Measurements from ENCODE around the gene SECTM1. TPM values are rescaled to one million over a fixed set of nuclear protein-coding genes. Genes with fewer than 3 reads are reported as not detected.

SECTM1 gene
- total RNA-seq, 1 donor from 2014 or later = 12.2 TPM

GRCh38 chr17:82370471-82371332 is 37.1 kb upstream of the SECTM1 start:
- intact Hi-C loops (cut with micrococcal nuclease) = no loop called here

- intact Hi-C loops (cut with micrococcal nuclease) = no loop called here
Measured at GRCh38 chr17:82369211-82369610, 35.6 kb upstream of the SECTM1 start.

GRCh38 chr17:82367724-82368524 is 34.4 kb upstream of the SECTM1 start:
- intact Hi-C loops (cut with micrococcal nuclease) = no loop called here

GRCh38 chr17:82366749-82367148 is 33.2 kb upstream of the SECTM1 start:
- intact Hi-C loops (cut with micrococcal nuclease) = no loop called here

GRCh38 chr17:82365606-82366295 is 32.2 kb upstream of the SECTM1 start:
- intact Hi-C loops (cut with micrococcal nuclease) = no loop called here

GRCh38 chr17:82361885-82362633 is 28.5 kb upstream of the SECTM1 start:
- intact Hi-C loops (cut with micrococcal nuclease) = no loop called here

GRCh38 chr17:82359451-82360074 is 26.0 kb upstream of the SECTM1 start:
- intact Hi-C loops (cut with micrococcal nuclease) = loop anchor here (10.0 kb wide), 1 partner anchor 415 kb away; no protein-coding TSS in a partner anchor

- intact Hi-C loops (cut with micrococcal nuclease) = loop anchor here (10.0 kb wide), 1 partner anchor 416 kb away; no protein-coding TSS in a partner anchor
Measured at GRCh38 chr17:82358465-82359350, 25.1 kb upstream of the SECTM1 start, which contains the start of gene TEX19. TEX19 (plus strand) TSS chr17:82359247; CDS start chr17:82362151, 2,904 bp downstream.

- intact Hi-C loops (cut with micrococcal nuclease) = loop anchor here (10.0 kb wide), 1 partner anchor 417 kb away; no protein-coding TSS in a partner anchor
Measured at GRCh38 chr17:82357394-82357793, 23.8 kb upstream of the SECTM1 start.

GRCh38 chr17:82356845-82357355 is 23.3 kb upstream of the SECTM1 start:
- intact Hi-C loops (cut with micrococcal nuclease) = loop anchor here (10.0 kb wide), 1 partner anchor 418 kb away; no protein-coding TSS in a partner anchor

GRCh38 chr17:82355770-82356427 is 22.3 kb upstream of the SECTM1 start:
- intact Hi-C loops (cut with micrococcal nuclease) = loop anchor here (10.0 kb wide), 1 partner anchor 419 kb away; no protein-coding TSS in a partner anchor

GRCh38 chr17:82354804-82355308 is 21.3 kb upstream of the SECTM1 start:
- intact Hi-C loops (cut with micrococcal nuclease) = loop anchor here (10.0 kb wide), 1 partner anchor 420 kb away; no protein-coding TSS in a partner anchor

GRCh38 chr17:82353484-82353883 is 19.9 kb upstream of the SECTM1 start:
- intact Hi-C loops (cut with micrococcal nuclease) = loop anchor here (10.0 kb wide), 1 partner anchor 421 kb away; no protein-coding TSS in a partner anchor

- intact Hi-C loops (cut with micrococcal nuclease) = loop anchor here (1.0 to 10.0 kb wide), 4 partner anchors 62 to 423 kb away; no protein-coding TSS in a partner anchor
Measured at GRCh38 chr17:82351713-82352488, 18.3 kb upstream of the SECTM1 start.

- intact Hi-C loops (cut with micrococcal nuclease) = loop anchor here (1.0 to 10.0 kb wide), 3 partner anchors 63 to 424 kb away; no protein-coding TSS in a partner anchor
Measured at GRCh38 chr17:82351254-82351712, 17.7 kb upstream of the SECTM1 start.

- intact Hi-C loops (cut with micrococcal nuclease) = loop anchor here (1.0 to 10.0 kb wide), 3 partner anchors 64 to 424 kb away; no protein-coding TSS in a partner anchor
Measured at GRCh38 chr17:82350182-82351030, 16.8 kb upstream of the SECTM1 start.

Data from T-helper 1 cell treated with Interleukin-12 subunit alpha and Interleukin-12 subunit beta and Interleukin-4 antibody, amounts not matched to agents 30 ng/mL and 1 ng/mL, for 36 hours (primary cell).